GM19468 (cell line): ENCODE data around the gene KIRREL3.
"Not testable (repeated sequence)": the region's sequence is repeated elsewhere in the genome, so short reads cannot be mapped to it uniquely, and the experiment has no call there.

ENCODE experiments used
- ATAC-seq: cut with Tn5 transposase; IDR thresholded peaks from one replicate; pipeline ENCODE4 v1.9.1; 2021; ENCODE audit warnings: mild to moderate bottlenecking, moderate library complexity, moderate number of reproducible peaks; ENCODE audit not compliant: unreplicated experiment; ENCODE audit errors: extremely low read depth

Gene KIRREL3

GRCh38 chr11:126408496-126408895 lies 592.1 kb downstream of the KIRREL3 start:
- no peak for ATAC-seq

GRCh38 chr11:126407682-126408288 lies 592.8 kb downstream of the KIRREL3 start:
- no peak for ATAC-seq

GRCh38 chr11:126407101-126407521 lies 593.5 kb downstream of the KIRREL3 start:
- no peak for ATAC-seq

GRCh38 chr11:126406368-126406767 lies 594.2 kb downstream of the KIRREL3 start:
- ATAC-seq, result no peak

- no peak for ATAC-seq
Observed at GRCh38 chr11:126405906-126406305, 594.7 kb downstream of the KIRREL3 start.

GRCh38 chr11:126405374-126405773 lies 595.2 kb downstream of the KIRREL3 start:
- no peak for ATAC-seq

GRCh38 chr11:126404367-126404766 lies 596.2 kb downstream of the KIRREL3 start:
- no peak for ATAC-seq

GRCh38 chr11:126403658-126404057 lies 596.9 kb downstream of the KIRREL3 start:
- ATAC-seq, result peak; percentile 92

GRCh38 chr11:126403022-126403581 lies 597.5 kb downstream of the KIRREL3 start:
- ATAC-seq, result no peak

- ATAC-seq, result no peak
Observed at GRCh38 chr11:126400479-126400878, 600.1 kb downstream of the KIRREL3 start.

- no peak for ATAC-seq
Observed at GRCh38 chr11:126400019-126400418, 600.6 kb downstream of the KIRREL3 start.

- no peak for ATAC-seq
Observed at GRCh38 chr11:126398721-126399120, 601.8 kb downstream of the KIRREL3 start.

- no peak for ATAC-seq
Observed at GRCh38 chr11:126398296-126398695, 602.3 kb downstream of the KIRREL3 start.

- ATAC-seq, result no peak
Observed at GRCh38 chr11:126396965-126397364, 603.6 kb downstream of the KIRREL3 start.

- ATAC-seq, result not testable (repeated sequence)
Observed at GRCh38 chr11:126396266-126396665, 604.3 kb downstream of the KIRREL3 start.

GRCh38 chr11:126395784-126396183 lies 604.8 kb downstream of the KIRREL3 start:
- ATAC-seq, result not testable (repeated sequence)

- ATAC-seq, result not testable (repeated sequence)
Observed at GRCh38 chr11:126394634-126395072, 605.9 kb downstream of the KIRREL3 start.

- no peak for ATAC-seq
Observed at GRCh38 chr11:126394036-126394435, 606.5 kb downstream of the KIRREL3 start.

- ATAC-seq, result no peak
Observed at GRCh38 chr11:126393143-126393542, 607.4 kb downstream of the KIRREL3 start.

GRCh38 chr11:126392633-126393013 lies 607.9 kb downstream of the KIRREL3 start:
- no peak for ATAC-seq

- no peak for ATAC-seq
Observed at GRCh38 chr11:126391970-126392632, 608.5 kb downstream of the KIRREL3 start.
